Osteocyte (in vitro differentiated cells): Measurements from ENCODE around the gene NEB. TPM values are rescaled to one million over a fixed set of nuclear protein-coding genes. Genes with fewer than 3 reads are reported as not detected.

Experiments used
- DNase-seq: peaks from one replicate; pipeline ENCODE4 v3.0.0; 2021; ENCODE audit warnings: mixed read lengths; ENCODE audit not compliant: unreplicated experiment; ENCODE audit errors: extremely low spot score
- H3K27ac Mint-ChIP-seq: one replicate; pipeline ENCODE4 v1.8.0; 2021; ENCODE audit warnings: mild to moderate bottlenecking, mixed read lengths; ENCODE audit not compliant: unreplicated experiment
- H3K27me3 Mint-ChIP-seq: one replicate; pipeline ENCODE4 v1.8.0; 2021; ENCODE audit warnings: mixed read lengths; ENCODE audit not compliant: unreplicated experiment
- H3K36me3 Mint-ChIP-seq: one replicate; pipeline ENCODE4 v1.8.0; 2021; ENCODE audit warnings: mixed read lengths; ENCODE audit not compliant: unreplicated experiment
- H3K4me1 Mint-ChIP-seq: one replicate; pipeline ENCODE4 v1.8.0; 2021; ENCODE audit warnings: mixed read lengths; ENCODE audit not compliant: unreplicated experiment
- H3K4me3 Mint-ChIP-seq: one replicate; pipeline ENCODE4 v1.8.0; 2021; ENCODE audit warnings: mild to moderate bottlenecking, moderate library complexity, mixed read lengths; ENCODE audit not compliant: unreplicated experiment
- H3K9me3 Mint-ChIP-seq: one replicate; pipeline ENCODE4 v1.8.0; 2021; ENCODE audit warnings: mixed read lengths; ENCODE audit not compliant: unreplicated experiment
- total RNA-seq: library from RNA; stranded (reverse); gene quantifications from 2 replicates; pipeline ENCODE4 v1.2.1, GENCODE V29; 2021
- TF ChIP-seq, protein P1 (sequence below): fragments of 200-600 bp; sonication (generic); IDR thresholded peaks from 2 replicates; pipeline ENCODE4 v1.5.0; 2021; ENCODE audit warnings: antibody characterized with exemption, mild to moderate bottlenecking, moderate library complexity

The NEB gene
- total RNA-seq, 1 donor from 2014 or later, result 0.40 TPM

GRCh38 chr2:151619337-151619989, 114.8 kb downstream of the NEB start:
- peaks cover 33% of the 10 kb centered on the region for H3K4me1 Mint-ChIP-seq

GRCh38 chr2:151616760-151617339, 117.4 kb downstream of the NEB start:
- no peak overlapping the region for H3K27ac Mint-ChIP-seq
- H3K4me3 Mint-ChIP-seq, result no peak overlapping the region
- H3K9me3 Mint-ChIP-seq, result no peaks in the 10 kb centered on the region
- H3K27me3 Mint-ChIP-seq, result peaks cover 3% of the 10 kb centered on the region
- no peaks in the 10 kb centered on the region for H3K36me3 Mint-ChIP-seq
- DNase-seq, result no peak
- peaks cover 15% of the 10 kb centered on the region for H3K4me1 Mint-ChIP-seq
- TF ChIP-seq, protein P1, sequence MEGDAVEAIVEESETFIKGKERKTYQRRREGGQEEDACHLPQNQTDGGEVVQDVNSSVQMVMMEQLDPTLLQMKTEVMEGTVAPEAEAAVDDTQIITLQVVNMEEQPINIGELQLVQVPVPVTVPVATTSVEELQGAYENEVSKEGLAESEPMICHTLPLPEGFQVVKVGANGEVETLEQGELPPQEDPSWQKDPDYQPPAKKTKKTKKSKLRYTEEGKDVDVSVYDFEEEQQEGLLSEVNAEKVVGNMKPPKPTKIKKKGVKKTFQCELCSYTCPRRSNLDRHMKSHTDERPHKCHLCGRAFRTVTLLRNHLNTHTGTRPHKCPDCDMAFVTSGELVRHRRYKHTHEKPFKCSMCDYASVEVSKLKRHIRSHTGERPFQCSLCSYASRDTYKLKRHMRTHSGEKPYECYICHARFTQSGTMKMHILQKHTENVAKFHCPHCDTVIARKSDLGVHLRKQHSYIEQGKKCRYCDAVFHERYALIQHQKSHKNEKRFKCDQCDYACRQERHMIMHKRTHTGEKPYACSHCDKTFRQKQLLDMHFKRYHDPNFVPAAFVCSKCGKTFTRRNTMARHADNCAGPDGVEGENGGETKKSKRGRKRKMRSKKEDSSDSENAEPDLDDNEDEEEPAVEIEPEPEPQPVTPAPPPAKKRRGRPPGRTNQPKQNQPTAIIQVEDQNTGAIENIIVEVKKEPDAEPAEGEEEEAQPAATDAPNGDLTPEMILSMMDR, result no peak

More at GRCh38 chr2:151619337-151619989, 114.8 kb downstream of the NEB start:
- Mint-ChIP-seq H3K9me3 (no peaks in the 10 kb centered on the region), H3K27ac (peak overlapping the region; percentile 57), H3K4me3 (no peak overlapping the region), H3K27me3 (peaks cover 3% of the 10 kb centered on the region), H3K36me3 (no peaks in the 10 kb centered on the region)
- no peak for DNase-seq
- TF ChIP-seq, protein P1, result no peak

DNA sequence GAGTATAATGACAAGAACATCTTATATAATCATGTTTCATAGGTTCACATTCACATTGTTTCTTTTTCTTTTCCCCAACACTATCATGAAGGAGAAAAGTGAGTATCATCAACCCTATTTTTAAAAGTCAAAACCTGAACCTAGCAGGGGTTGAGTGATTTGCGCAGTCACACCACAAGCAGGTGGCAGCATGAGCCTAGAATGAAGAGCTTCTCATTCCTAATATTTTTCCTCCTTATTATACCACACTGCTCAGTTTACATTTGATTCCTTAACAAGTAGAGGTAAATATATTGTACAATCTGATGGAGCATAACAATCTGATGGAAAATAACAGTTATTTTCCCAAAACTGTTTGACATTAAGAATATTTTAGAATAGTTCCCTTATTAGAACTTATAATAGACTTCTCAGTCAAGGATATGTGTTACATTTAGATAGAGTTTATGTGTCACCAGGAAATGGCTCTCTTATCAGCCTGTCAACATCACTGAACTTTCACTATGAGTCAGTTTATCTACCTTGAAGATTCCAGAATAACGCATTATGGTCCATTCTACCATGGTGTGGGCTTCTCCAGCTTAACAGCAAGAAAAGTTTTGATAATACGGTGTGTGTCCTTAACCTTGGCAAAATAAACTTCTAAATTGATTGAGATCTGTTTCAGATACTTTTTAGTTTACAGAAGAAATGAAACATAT, 119.5 kb downstream of the NEB start:
- H3K27me3 Mint-ChIP-seq, result peaks cover 3% of the 10 kb centered on the region
- H3K36me3 Mint-ChIP-seq, result no peaks in the 10 kb centered on the region
- peaks cover 15% of the 10 kb centered on the region for H3K4me1 Mint-ChIP-seq
- no peak overlapping the region for H3K4me3 Mint-ChIP-seq
- H3K27ac Mint-ChIP-seq, result no peak overlapping the region
- H3K9me3 Mint-ChIP-seq, result no peaks in the 10 kb centered on the region
- no peak for DNase-seq
- TF ChIP-seq, protein P1, result peak; percentile 16

DNA sequence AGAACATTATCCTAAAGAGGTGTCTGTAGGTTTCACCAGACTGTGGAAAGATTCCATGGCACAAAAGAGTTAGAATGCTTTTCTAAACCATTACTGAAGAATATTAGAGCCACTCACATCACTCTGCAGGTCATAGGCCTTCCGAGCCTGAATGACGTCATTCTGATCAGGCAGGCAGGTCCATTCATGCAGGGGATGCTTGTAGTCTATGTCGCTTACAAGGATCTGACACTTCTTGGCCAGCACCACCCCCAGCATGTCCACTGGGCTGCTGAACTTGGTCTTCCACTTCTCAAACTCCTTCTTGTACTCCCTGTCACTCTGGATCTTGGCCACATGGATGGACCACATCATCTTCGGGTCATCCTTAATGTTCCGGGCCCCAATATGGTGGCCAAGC, 120.1 kb downstream of the NEB start:
- peaks cover 11% of the 10 kb centered on the region for H3K4me1 Mint-ChIP-seq
- H3K27ac Mint-ChIP-seq, result no peak overlapping the region
- H3K27me3 Mint-ChIP-seq, result no peaks in the 10 kb centered on the region
- H3K4me3 Mint-ChIP-seq, result no peak overlapping the region
- DNase-seq, result no peak
- no peaks in the 10 kb centered on the region for H3K36me3 Mint-ChIP-seq
- no peaks in the 10 kb centered on the region for H3K9me3 Mint-ChIP-seq
- TF ChIP-seq, protein P1, result no peak

GRCh38 chr2:151611351-151611750, 122.9 kb downstream of the NEB start:
- DNase-seq, result no peak
- Mint-ChIP-seq H3K4me1 (no peaks in the 10 kb centered on the region), H3K27ac (no peak overlapping the region), H3K4me3 (no peak overlapping the region), H3K27me3 (no peaks in the 10 kb centered on the region), H3K36me3 (no peaks in the 10 kb centered on the region), H3K9me3 (no peaks in the 10 kb centered on the region)
- TF ChIP-seq, protein P1, result no peak
